Trophoblast cell (in vitro differentiated cells and primary cell): ENCODE measurements around the gene TMPRSS4.

Experiments used
- DNase-seq, 2 donors: peaks; one replicate each; pipeline ENCODE4 v3.0.0-alpha.2; 2016
- H2AFZ ChIP-seq: 2 replicates; pipeline ENCODE4 v1.6.1; 2013; ENCODE audit warnings: low read length, moderate library complexity, mild to moderate bottlenecking; ENCODE audit not compliant: insufficient read depth, poor library complexity
- H2AK5ac ChIP-seq: 2 replicates; pipeline ENCODE4 v1.6.1; 2013; ENCODE audit warnings: mild to moderate bottlenecking, low read length
- H2BK120ac ChIP-seq: 2 replicates; pipeline ENCODE4 v1.6.1; 2013; ENCODE audit warnings: low read length, mild to moderate bottlenecking, moderate library complexity; ENCODE audit not compliant: insufficient read depth, poor library complexity
- H2BK12ac ChIP-seq: 2 replicates; pipeline ENCODE4 v1.6.1; 2013; ENCODE audit warnings: mild to moderate bottlenecking, low read length, moderate library complexity
- H2BK5ac ChIP-seq: 2 replicates; pipeline ENCODE4 v1.6.1; 2013; ENCODE audit warnings: low read length, low read depth, moderate library complexity, mild to moderate bottlenecking; ENCODE audit not compliant: poor library complexity
- H3K14ac ChIP-seq: 2 replicates; pipeline ENCODE4 v1.6.1; 2013; ENCODE audit warnings: mild to moderate bottlenecking, low read length
- H3K18ac ChIP-seq: 2 replicates; pipeline ENCODE4 v1.6.1; 2013; ENCODE audit warnings: mild to moderate bottlenecking, low read length
- H3K23ac ChIP-seq: 2 replicates; pipeline ENCODE4 v1.6.1; 2013; ENCODE audit warnings: low read length
- H3K27ac ChIP-seq: 2 replicates; pipeline ENCODE4 v1.5.1; 2013; ENCODE audit warnings: low read depth, mild to moderate bottlenecking, inconsistent platforms, low read length, moderate library complexity
- H3K27me3 ChIP-seq: 2 replicates; pipeline ENCODE4 v1.6.1; 2013; ENCODE audit warnings: inconsistent platforms, mild to moderate bottlenecking, low read length, moderate library complexity; ENCODE audit not compliant: insufficient read depth
- H3K36me3 ChIP-seq, 2 experiments: 1 replicate in 1 of 2; 2 replicates in 1 of 2; pipeline ENCODE4 v1.6.1; 2013; ENCODE audit warnings: low read length in 2 of 2, mild to moderate bottlenecking in 2 of 2, moderate library complexity in 1 of 2; ENCODE audit not compliant: insufficient read depth in 2 of 2, control insufficient read depth in 1 of 2
- H3K4ac ChIP-seq: 2 replicates; pipeline ENCODE4 v1.6.1; 2013; ENCODE audit warnings: low read depth, mild to moderate bottlenecking, low read length, moderate library complexity
- H3K4me1 ChIP-seq, 2 experiments: 1 replicate in 1 of 2; 2 replicates in 1 of 2; pipeline ENCODE4 v1.6.1; 2013; ENCODE audit warnings: low read length in 2 of 2, mild to moderate bottlenecking in 2 of 2, moderate library complexity in 1 of 2; ENCODE audit not compliant: insufficient read depth in 2 of 2, control insufficient read depth in 1 of 2
- H3K4me2 ChIP-seq: 2 replicates; pipeline ENCODE4 v1.6.1; 2013; ENCODE audit warnings: inconsistent platforms, mild to moderate bottlenecking, low read length, moderate library complexity
- H3K4me3 ChIP-seq: 2 replicates; pipeline ENCODE4 v1.5.1; 2013; ENCODE audit warnings: mild to moderate bottlenecking, low read depth, low read length, inconsistent platforms
- H3K79me1 ChIP-seq: one replicate; pipeline ENCODE4 v1.6.1; 2013; ENCODE audit warnings: low read length
- H3K79me2 ChIP-seq: 2 replicates; pipeline ENCODE4 v1.6.1; 2013; ENCODE audit warnings: low read length, mild to moderate bottlenecking; ENCODE audit not compliant: control insufficient read depth, insufficient read depth, poor library complexity
- H3K9ac ChIP-seq: 2 replicates; pipeline ENCODE4 v1.6.1; 2013; ENCODE audit warnings: mild to moderate bottlenecking, low read length
- H3K9me3 ChIP-seq: 2 replicates; pipeline ENCODE4 v1.6.1; 2013; ENCODE audit warnings: low read depth, mild to moderate bottlenecking, control low read depth, inconsistent platforms, low read length; ENCODE audit not compliant: insufficient read depth
- H4K12ac ChIP-seq: 2 replicates; pipeline ENCODE4 v1.6.1; 2013; ENCODE audit warnings: low read depth, mild to moderate bottlenecking, low read length, moderate library complexity
- H4K8ac ChIP-seq: 2 replicates; pipeline ENCODE4 v1.6.1; 2013; ENCODE audit warnings: low read depth, mild to moderate bottlenecking, low read length, moderate library complexity
- H4K91ac ChIP-seq: one replicate; pipeline ENCODE4 v1.6.1; 2013; ENCODE audit warnings: low read depth, mild to moderate bottlenecking, low read length, moderate library complexity
- WGBS: extraction: QIAGEN DNeasy Blood & Tissue Kit; methylation state at CpG from one replicate; pipeline ENCODE4 v1.1.7; 2013; ENCODE audit warnings: missing lambda C conversion rate; ENCODE audit not compliant: insufficient read length, insufficient coverage; ENCODE audit errors: extremely low coverage; 5-methylcytosine and 5-hydroxymethylcytosine counted together

TMPRSS4 gene

GRCh38 chr11:118132385-118133151, 55.7 kb downstream of the TMPRSS4 start:
- Histone ChIP-seq H2BK12ac (no peak overlapping the region), H2AK5ac (no peak overlapping the region), H3K79me1 (no peaks in the 10 kb centered on the region), H3K9ac (no peak overlapping the region), H3K23ac (no peak overlapping the region), H2AFZ (no peak overlapping the region), H3K4me2 (no peak overlapping the region), H4K91ac (no peak overlapping the region), H3K18ac (no peak overlapping the region), H4K8ac (no peak overlapping the region), H3K79me2 (no peaks in the 10 kb centered on the region), H4K12ac (no peak overlapping the region), H3K4me1 (peaks cover 0 to 3% of the 10 kb centered on the region in 2 experiments), H2BK120ac (no peak overlapping the region), H3K27ac (no peak overlapping the region), H3K27me3 (no peaks in the 10 kb centered on the region), H3K14ac (no peak overlapping the region), H2BK5ac (no peak overlapping the region), H3K9me3 (no peaks in the 10 kb centered on the region), H3K4ac (no peak overlapping the region), H3K36me3 (no peaks in the 10 kb centered on the region), H3K4me3 (no peak overlapping the region)
- no CpG with 5 or more reads among the region's 15 CpGs for WGBS
- DNase-seq = no peak

- Histone ChIP-seq H3K14ac (no peak overlapping the region), H3K9ac (no peak overlapping the region), H2AFZ (no peak overlapping the region), H3K4me3 (no peak overlapping the region), H3K23ac (no peak overlapping the region), H3K18ac (no peak overlapping the region), H3K79me2 (no peaks in the 10 kb centered on the region), H3K79me1 (no peaks in the 10 kb centered on the region), H2BK120ac (no peak overlapping the region), H3K9me3 (peaks cover 2% of the 10 kb centered on the region), H4K12ac (no peak overlapping the region), H4K91ac (no peak overlapping the region), H3K27me3 (no peaks in the 10 kb centered on the region), H3K4me1 (peaks cover 0 to 4% of the 10 kb centered on the region in 2 experiments), H2AK5ac (no peak overlapping the region), H3K36me3 (no peaks in the 10 kb centered on the region), H2BK12ac (no peak overlapping the region), H4K8ac (no peak overlapping the region), H3K4ac (no peak overlapping the region), H2BK5ac (no peak overlapping the region), H3K27ac (no peak overlapping the region), H3K4me2 (no peak overlapping the region)
- WGBS = no CpG with 5 or more reads among the region's 10 CpGs
- DNase-seq = no peak
Measured at GRCh38 chr11:118133816-118134215, 56.9 kb downstream of the TMPRSS4 start.

GRCh38 chr11:118135051-118135795, 58.3 kb downstream of the TMPRSS4 start:
- Histone ChIP-seq H4K8ac (no peak overlapping the region), H3K14ac (no peak overlapping the region), H3K27me3 (no peaks in the 10 kb centered on the region), H3K23ac (no peak overlapping the region), H3K79me2 (no peaks in the 10 kb centered on the region), H2BK12ac (no peak overlapping the region), H2AFZ (no peak overlapping the region), H3K79me1 (no peaks in the 10 kb centered on the region), H3K9me3 (peaks cover 2% of the 10 kb centered on the region), H2BK5ac (no peak overlapping the region), H3K9ac (no peak overlapping the region), H3K4me3 (no peak overlapping the region), H3K27ac (no peak overlapping the region), H4K91ac (no peak overlapping the region), H4K12ac (no peak overlapping the region), H3K36me3 (no peaks in the 10 kb centered on the region), H3K4me2 (no peak overlapping the region), H2AK5ac (no peak overlapping the region), H3K4me1 (peaks cover 5 to 11% of the 10 kb centered on the region in 2 experiments), H2BK120ac (no peak overlapping the region), H3K4ac (no peak overlapping the region), H3K18ac (no peak overlapping the region)
- WGBS = no CpG with 5 or more reads among the region's 7 CpGs
- no peak for DNase-seq

- Histone ChIP-seq H3K79me2 (no peaks in the 10 kb centered on the region), H3K18ac (no peak overlapping the region), H3K23ac (no peak overlapping the region), H3K14ac (no peak overlapping the region), H2AK5ac (no peak overlapping the region), H3K4me3 (no peak overlapping the region), H3K27ac (no peak overlapping the region), H2BK5ac (no peak overlapping the region), H3K79me1 (no peaks in the 10 kb centered on the region), H3K9me3 (peaks cover 2% of the 10 kb centered on the region), H3K4me2 (no peak overlapping the region), H2AFZ (no peak overlapping the region), H3K27me3 (no peaks in the 10 kb centered on the region), H3K36me3 (no peaks in the 10 kb centered on the region), H2BK120ac (no peak overlapping the region), H3K4me1 (peaks cover 6 to 13% of the 10 kb centered on the region in 2 experiments), H4K12ac (no peak overlapping the region), H2BK12ac (no peak overlapping the region), H4K91ac (no peak overlapping the region), H4K8ac (no peak overlapping the region), H3K9ac (no peak overlapping the region), H3K4ac (no peak overlapping the region)
- no CpG with 5 or more reads among the region's 5 CpGs for WGBS
- DNase-seq = no peak
Measured at GRCh38 chr11:118135796-118136165, 58.9 kb downstream of the TMPRSS4 start.
